ENCODE data around the gene PREB. TPM values are rescaled to one million over a fixed set of nuclear protein-coding genes. Genes with fewer than 3 reads are reported as not detected.
A peak's percentile ranks its signal among the peaks of the same experiment; 100 is the strongest.

Gene PREB
- polyA plus RNA-seq, 1 donor: 48.5 TPM

- Histone ChIP-seq H3K9me3 (ENCODE audit: control insufficient read depth, low read depth, low read length) (no peaks in the 10 kb centered on the region), H3K27me3 (ENCODE audit: control insufficient read depth, insufficient read depth, low read length) (no peaks in the 10 kb centered on the region), H3K36me3 (ENCODE audit: control insufficient read depth, insufficient read depth, low read length) (peaks cover 11% of the 10 kb centered on the region), H3K4me3 (ENCODE audit: low read length) (peak overlapping the region; percentile 59), H3K27ac (ENCODE audit: low read length) (peak overlapping the region; percentile 64), H3K4me1 (ENCODE audit: control insufficient read depth, insufficient read depth, low read length) (peaks cover 49% of the 10 kb centered on the region)
- peak; percentile 45 to 76 for DNase-seq
- no CpG with 5 or more reads among the region's 6 CpGs for WGBS (ENCODE audit: insufficient coverage, low lambda C conversion rate)
These were observed 45.8 kb downstream of the PREB start for GRCh38 chr2:27088634-27089033.

- H3K27me3 ChIP-seq (ENCODE audit: control insufficient read depth, insufficient read depth, low read length): no peaks in the 10 kb centered on the region
- peak overlapping the region; percentile 64 for H3K27ac ChIP-seq (ENCODE audit: low read length)
- H3K36me3 ChIP-seq (ENCODE audit: control insufficient read depth, insufficient read depth, low read length): peaks cover 11% of the 10 kb centered on the region
- H3K9me3 ChIP-seq (ENCODE audit: control insufficient read depth, low read depth, low read length): no peaks in the 10 kb centered on the region
- DNase-seq: no peak
- WGBS (ENCODE audit: insufficient coverage, low lambda C conversion rate): 40% methylated on average over 1 of the region's 5 CpGs
- peaks cover 42% of the 10 kb centered on the region for H3K4me1 ChIP-seq (ENCODE audit: control insufficient read depth, insufficient read depth, low read length)
- peak overlapping the region; percentile 59 for H3K4me3 ChIP-seq (ENCODE audit: low read length)
These were observed 46.5 kb downstream of the PREB start for GRCh38 chr2:27087823-27088410.

- Histone ChIP-seq H3K36me3 (ENCODE audit: control insufficient read depth, insufficient read depth, low read length) (peaks cover 14% of the 10 kb centered on the region), H3K4me1 (ENCODE audit: control insufficient read depth, insufficient read depth, low read length) (peaks cover 33% of the 10 kb centered on the region), H3K27me3 (ENCODE audit: control insufficient read depth, insufficient read depth, low read length) (no peaks in the 10 kb centered on the region), H3K4me3 (ENCODE audit: low read length) (peak within 1 kb of the TSS; percentile 59), H3K9me3 (ENCODE audit: control insufficient read depth, low read depth, low read length) (no peaks in the 10 kb centered on the region), H3K27ac (ENCODE audit: low read length) (peak within 1 kb of the TSS; percentile 81)
- peak; percentile 66 to 85 for DNase-seq
- WGBS (ENCODE audit: insufficient coverage, low lambda C conversion rate): no CpG with 5 or more reads among the region's 54 CpGs
These were observed 47.5 kb downstream of the PREB start, which contains the start of gene KHK for GRCh38 chr2:27086724-27087593. Gene KHK (plus strand): TSS chr2:27086772. CDS start chr2:27087260, 488 bp downstream.

- peak overlapping the region; percentile 81 for H3K27ac ChIP-seq (ENCODE audit: low read length)
- H3K4me3 ChIP-seq (ENCODE audit: low read length): peak overlapping the region; percentile 58
- no peaks in the 10 kb centered on the region for H3K9me3 ChIP-seq (ENCODE audit: control insufficient read depth, low read depth, low read length)
- H3K4me1 ChIP-seq (ENCODE audit: control insufficient read depth, insufficient read depth, low read length): peaks cover 32% of the 10 kb centered on the region
- DNase-seq: peak; percentile 96 to 97
- no CpG with 5 or more reads among the region's 81 CpGs for WGBS (ENCODE audit: insufficient coverage, low lambda C conversion rate)
- peaks cover 9% of the 10 kb centered on the region for H3K36me3 ChIP-seq (ENCODE audit: control insufficient read depth, insufficient read depth, low read length)
- H3K27me3 ChIP-seq (ENCODE audit: control insufficient read depth, insufficient read depth, low read length): no peaks in the 10 kb centered on the region
These were observed 48.2 kb downstream of the PREB start for GRCh38 chr2:27086090-27086723.

GRCh38 chr2:27085673-27086089, 48.8 kb downstream of the PREB start:
- no CpG with 5 or more reads among the region's 38 CpGs for WGBS (ENCODE audit: insufficient coverage, low lambda C conversion rate)
- Histone ChIP-seq H3K27ac (ENCODE audit: low read length) (peak overlapping the region; percentile 81), H3K4me3 (ENCODE audit: low read length) (peak overlapping the region; percentile 58), H3K36me3 (ENCODE audit: control insufficient read depth, insufficient read depth, low read length) (peaks cover 9% of the 10 kb centered on the region), H3K9me3 (ENCODE audit: control insufficient read depth, low read depth, low read length) (no peaks in the 10 kb centered on the region), H3K27me3 (ENCODE audit: control insufficient read depth, insufficient read depth, low read length) (no peaks in the 10 kb centered on the region), H3K4me1 (ENCODE audit: control insufficient read depth, insufficient read depth, low read length) (peaks cover 26% of the 10 kb centered on the region)
- DNase-seq: peak; percentile 61 to 85

GRCh38 chr2:27085062-27085672, 49.3 kb downstream of the PREB start:
- peak overlapping the region; percentile 81 for H3K27ac ChIP-seq (ENCODE audit: low read length)
- H3K4me1 ChIP-seq (ENCODE audit: control insufficient read depth, insufficient read depth, low read length): peaks cover 24% of the 10 kb centered on the region
- peak overlapping the region; percentile 58 for H3K4me3 ChIP-seq (ENCODE audit: low read length)
- no peak for DNase-seq
- no CpG with 5 or more reads among the region's 10 CpGs for WGBS (ENCODE audit: insufficient coverage, low lambda C conversion rate)
- H3K36me3 ChIP-seq (ENCODE audit: control insufficient read depth, insufficient read depth, low read length): peaks cover 9% of the 10 kb centered on the region
- no peaks in the 10 kb centered on the region for H3K9me3 ChIP-seq (ENCODE audit: control insufficient read depth, low read depth, low read length)
- no peaks in the 10 kb centered on the region for H3K27me3 ChIP-seq (ENCODE audit: control insufficient read depth, insufficient read depth, low read length)

GRCh38 chr2:27084297-27085061, 50.0 kb downstream of the PREB start:
- no peak overlapping the region for H3K27ac ChIP-seq (ENCODE audit: low read length)
- H3K9me3 ChIP-seq (ENCODE audit: control insufficient read depth, low read depth, low read length): no peaks in the 10 kb centered on the region
- no peak for DNase-seq
- H3K27me3 ChIP-seq (ENCODE audit: control insufficient read depth, insufficient read depth, low read length): no peaks in the 10 kb centered on the region
- peaks cover 22% of the 10 kb centered on the region for H3K4me1 ChIP-seq (ENCODE audit: control insufficient read depth, insufficient read depth, low read length)
- no peak overlapping the region for H3K4me3 ChIP-seq (ENCODE audit: low read length)
- no CpG with 5 or more reads among the region's 6 CpGs for WGBS (ENCODE audit: insufficient coverage, low lambda C conversion rate)
- peaks cover 9% of the 10 kb centered on the region for H3K36me3 ChIP-seq (ENCODE audit: control insufficient read depth, insufficient read depth, low read length)

GRCh38 chr2:27083410-27084296, 50.8 kb downstream of the PREB start:
- no peak overlapping the region for H3K4me3 ChIP-seq (ENCODE audit: low read length)
- DNase-seq: no peak
- no peak overlapping the region for H3K27ac ChIP-seq (ENCODE audit: low read length)
- WGBS (ENCODE audit: insufficient coverage, low lambda C conversion rate): no CpG with 5 or more reads among the region's 20 CpGs
- H3K27me3 ChIP-seq (ENCODE audit: control insufficient read depth, insufficient read depth, low read length): peaks cover 4% of the 10 kb centered on the region
- H3K9me3 ChIP-seq (ENCODE audit: control insufficient read depth, low read depth, low read length): peaks cover 5% of the 10 kb centered on the region
- peaks cover 15% of the 10 kb centered on the region for H3K4me1 ChIP-seq (ENCODE audit: control insufficient read depth, insufficient read depth, low read length)
- H3K36me3 ChIP-seq (ENCODE audit: control insufficient read depth, insufficient read depth, low read length): peaks cover 5% of the 10 kb centered on the region

- H3K4me3 ChIP-seq (ENCODE audit: low read length): no peak overlapping the region
- H3K27ac ChIP-seq (ENCODE audit: low read length): no peak overlapping the region
- H3K27me3 ChIP-seq (ENCODE audit: control insufficient read depth, insufficient read depth, low read length): peaks cover 5% of the 10 kb centered on the region
- no peak for DNase-seq
- no CpG with 5 or more reads among the region's 27 CpGs for WGBS (ENCODE audit: insufficient coverage, low lambda C conversion rate)
- peaks cover 8% of the 10 kb centered on the region for H3K9me3 ChIP-seq (ENCODE audit: control insufficient read depth, low read depth, low read length)
- H3K36me3 ChIP-seq (ENCODE audit: control insufficient read depth, insufficient read depth, low read length): peaks cover 5% of the 10 kb centered on the region
- H3K4me1 ChIP-seq (ENCODE audit: control insufficient read depth, insufficient read depth, low read length): peaks cover 15% of the 10 kb centered on the region
These were observed 51.5 kb downstream of the PREB start for GRCh38 chr2:27082773-27083409.

All from large intestine (tissue), 3 donors.